GM18907 (cell line): ENCODE results near the gene OSBPL9.
"Not testable (repeated sequence)": the region's sequence is repeated elsewhere in the genome, so short reads cannot be mapped to it uniquely, and the experiment has no call there.

ENCODE experiments used
- ATAC-seq: cut with Tn5 transposase; IDR thresholded peaks from one replicate; pipeline ENCODE4 v1.9.1; 2021; ENCODE audit warnings: mild to moderate bottlenecking, moderate library complexity; ENCODE audit not compliant: unreplicated experiment

OSBPL9 gene

DNA sequence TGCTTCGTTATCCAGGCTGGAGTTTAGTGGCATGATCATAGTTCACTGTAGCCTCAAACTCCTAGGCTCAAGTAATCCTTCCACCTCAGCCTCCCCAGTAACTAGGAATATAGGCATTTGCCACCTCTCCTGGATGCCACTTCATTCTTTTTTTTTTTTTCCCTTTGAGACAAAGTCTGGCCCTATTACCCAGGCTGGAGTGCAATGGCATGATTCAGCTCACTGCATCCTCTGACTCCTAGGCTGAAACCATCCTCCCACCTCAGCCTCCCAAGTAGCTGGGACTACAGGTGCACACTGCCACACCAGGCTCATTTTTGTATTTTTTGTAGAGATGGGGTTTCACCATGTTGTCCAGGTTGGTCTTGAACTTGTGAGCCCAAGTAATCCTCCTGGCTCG is 19.3 kb downstream of the OSBPL9 start:
- no peak for ATAC-seq

DNA sequence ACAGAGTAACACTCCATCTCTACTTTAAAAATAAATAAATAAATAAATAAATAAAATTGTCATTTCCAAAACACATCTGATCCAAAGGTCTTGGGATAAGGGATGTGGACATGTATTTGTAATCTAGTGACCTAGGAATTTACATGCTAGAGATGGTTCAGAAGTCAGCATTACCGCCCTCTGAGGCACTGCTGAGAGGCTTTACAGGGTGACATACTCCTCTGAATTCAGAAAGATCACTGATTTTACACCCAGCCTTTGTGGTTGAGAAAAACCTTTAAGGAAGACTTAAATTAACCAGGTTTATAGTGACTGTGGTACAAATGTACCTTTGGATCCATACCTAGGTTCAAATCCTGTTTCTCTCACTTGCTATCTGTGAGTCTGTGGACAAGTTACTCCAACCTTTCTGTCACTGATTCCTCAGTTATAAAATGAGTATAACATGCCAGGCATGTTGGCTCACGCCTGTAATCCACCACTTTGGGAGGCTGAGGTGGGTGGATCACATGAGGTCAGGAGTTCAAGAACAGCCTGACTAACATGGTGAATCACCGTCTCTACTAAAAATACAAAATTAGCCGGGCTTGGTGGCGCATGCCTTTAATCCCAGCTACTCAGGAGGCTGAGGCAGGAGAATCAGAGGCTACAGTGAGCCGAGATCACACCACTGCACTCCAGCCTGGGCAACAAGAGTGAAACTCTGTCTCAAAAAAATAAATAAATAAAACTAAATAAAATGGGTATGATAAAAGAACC is 20.1 kb downstream of the OSBPL9 start:
- no peak for ATAC-seq

DNA sequence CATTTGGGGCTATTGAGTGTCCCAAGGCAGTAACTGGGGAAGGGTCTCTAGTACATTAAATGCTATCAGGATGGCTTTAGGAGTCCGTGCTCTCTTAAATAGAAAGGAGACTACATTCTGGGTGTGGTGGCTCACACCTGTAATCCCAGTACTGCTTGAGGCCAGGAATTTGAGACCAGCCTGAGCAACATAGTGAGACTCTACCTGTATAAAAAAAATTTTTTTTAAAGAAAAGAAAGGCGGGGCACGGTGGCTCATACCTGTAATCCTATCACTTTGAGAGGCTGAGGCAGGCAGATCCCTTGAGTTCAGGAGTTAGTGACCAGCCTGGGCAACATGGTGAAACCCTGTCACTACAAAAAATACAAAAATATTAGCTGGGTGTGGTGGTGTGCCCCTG is 21.5 kb downstream of the OSBPL9 start:
- ATAC-seq, result no peak

DNA sequence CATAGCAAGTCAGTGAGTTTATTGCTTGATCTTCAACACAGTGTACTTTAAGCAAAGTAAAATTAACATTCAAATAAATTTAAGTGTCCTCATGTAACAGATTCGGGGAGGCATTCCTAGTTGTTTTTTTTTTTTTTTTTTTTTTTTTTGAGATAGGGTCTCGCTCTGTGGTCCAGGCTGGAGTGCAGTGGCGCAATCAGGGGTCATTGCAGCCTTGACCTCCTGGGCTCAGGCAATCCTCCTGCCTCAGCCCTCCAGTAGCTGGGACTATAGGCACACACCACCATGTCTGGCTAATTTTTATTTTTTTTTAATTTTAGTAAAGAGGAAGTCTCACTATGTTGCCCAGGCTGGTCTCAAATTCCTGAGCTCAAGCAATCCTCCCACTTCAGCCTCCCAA is 22.8 kb downstream of the OSBPL9 start:
- ATAC-seq, result no peak

DNA sequence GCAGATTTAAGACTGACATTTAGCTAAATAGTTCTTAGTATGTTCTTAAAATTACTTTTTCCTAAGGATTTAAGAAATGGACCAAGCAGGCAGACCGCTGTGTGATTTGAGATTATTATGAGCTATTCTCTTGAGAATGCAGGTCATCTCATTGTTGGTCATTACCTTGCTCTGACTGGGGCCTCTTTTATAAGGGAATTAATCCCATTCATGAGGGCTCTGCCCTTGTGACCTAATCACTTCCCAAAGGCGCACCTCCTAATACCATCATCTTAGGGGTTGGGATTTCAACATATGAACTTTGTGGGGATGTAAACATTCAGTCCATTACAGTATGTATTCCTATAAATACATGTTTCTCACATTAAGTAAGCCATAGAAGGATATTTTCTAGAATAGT is 24.2 kb downstream of the OSBPL9 start:
- ATAC-seq, result no peak

DNA sequence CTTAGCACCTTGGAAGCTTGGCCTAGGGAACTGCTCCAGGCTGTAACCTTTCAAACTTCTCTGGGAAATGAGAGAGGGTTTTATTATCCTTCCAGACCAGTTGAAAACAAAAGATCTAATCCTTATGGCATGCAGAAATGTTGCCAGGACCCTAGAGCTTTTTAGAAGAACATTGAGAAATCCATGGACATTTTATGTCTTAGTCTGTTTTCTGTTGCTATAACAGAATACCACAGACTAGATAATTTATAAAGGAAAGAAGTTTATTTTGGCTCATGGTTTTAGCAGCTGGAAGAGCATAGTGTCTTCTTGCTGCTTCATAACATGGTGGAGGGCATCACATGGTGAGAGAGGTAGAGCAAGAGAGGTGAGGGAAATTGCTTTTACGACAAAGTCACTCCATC is 25.8 kb downstream of the OSBPL9 start:
- ATAC-seq, result no peak

DNA sequence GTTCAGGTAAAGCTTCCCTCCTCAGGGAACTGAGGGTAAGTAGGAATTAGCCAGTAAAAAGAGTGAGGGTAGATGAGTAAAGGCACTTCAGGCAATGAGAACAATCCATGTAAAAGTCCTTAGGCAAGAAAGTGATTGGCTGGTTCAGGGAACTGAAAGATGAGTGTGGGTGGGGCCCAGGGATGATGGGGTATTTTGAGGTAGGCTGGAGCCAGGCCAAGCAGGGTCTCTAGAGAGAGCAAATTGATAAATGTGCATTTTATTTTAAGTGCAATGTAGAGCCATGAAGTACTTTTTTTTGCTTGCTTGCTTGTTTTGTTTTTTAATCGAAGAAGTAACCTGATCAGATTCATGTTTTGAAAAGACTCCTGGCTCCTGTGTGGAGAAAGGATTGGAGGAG is 26.5 kb downstream of the OSBPL9 start:
- no peak for ATAC-seq

DNA sequence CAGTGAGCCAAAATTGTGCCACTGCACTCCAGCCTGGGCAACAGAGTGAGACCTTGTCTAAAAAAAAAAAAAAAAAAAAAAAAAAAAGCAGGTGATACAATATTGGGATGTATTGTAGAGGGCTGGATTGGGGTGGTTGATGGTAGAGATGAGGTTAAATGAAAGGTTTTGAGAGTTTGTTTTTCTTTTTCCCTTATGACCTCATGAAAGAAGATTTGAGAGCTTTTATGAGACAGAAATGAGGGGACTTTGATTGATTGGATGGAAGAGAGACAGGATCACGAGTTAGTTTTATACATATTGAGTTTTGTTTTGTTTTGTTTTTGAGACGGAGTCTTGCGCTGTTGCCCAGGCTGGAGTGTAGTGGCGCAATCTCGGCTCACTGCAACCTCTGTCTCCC is 27.1 kb downstream of the OSBPL9 start:
- ATAC-seq, result no peak

DNA sequence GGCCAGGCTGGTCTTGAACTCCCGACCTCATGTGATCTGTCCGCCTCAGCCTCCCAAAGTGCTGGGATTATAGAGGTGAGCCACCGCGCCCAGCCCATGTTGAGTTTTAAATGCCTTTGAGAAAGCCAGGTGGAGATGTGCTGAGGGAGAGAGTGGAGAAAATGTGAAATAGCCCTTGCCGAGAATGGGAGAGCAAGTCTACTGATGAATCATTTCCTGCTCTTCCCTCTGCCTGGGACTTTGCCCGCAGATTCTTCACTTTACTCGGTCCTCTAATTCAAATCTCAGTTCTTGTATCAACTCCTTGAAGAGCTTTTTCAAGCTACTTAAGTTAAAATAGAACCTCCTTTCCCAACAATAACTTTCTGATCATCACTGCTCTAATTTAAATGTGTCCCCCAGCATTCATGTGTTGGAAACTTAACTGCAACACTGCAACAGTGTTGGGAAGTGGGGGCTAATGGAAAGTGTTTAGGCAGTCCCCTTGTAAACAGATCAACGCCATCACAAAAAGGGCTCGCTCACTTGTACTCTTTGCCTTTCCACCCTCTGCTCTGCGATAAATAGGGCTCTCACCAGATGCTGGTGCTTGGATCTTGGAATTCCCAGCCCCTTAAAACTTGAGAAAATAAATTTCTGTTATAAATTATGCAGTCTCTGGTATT is 27.8 kb downstream of the OSBPL9 start:
- ATAC-seq, result no peak

DNA sequence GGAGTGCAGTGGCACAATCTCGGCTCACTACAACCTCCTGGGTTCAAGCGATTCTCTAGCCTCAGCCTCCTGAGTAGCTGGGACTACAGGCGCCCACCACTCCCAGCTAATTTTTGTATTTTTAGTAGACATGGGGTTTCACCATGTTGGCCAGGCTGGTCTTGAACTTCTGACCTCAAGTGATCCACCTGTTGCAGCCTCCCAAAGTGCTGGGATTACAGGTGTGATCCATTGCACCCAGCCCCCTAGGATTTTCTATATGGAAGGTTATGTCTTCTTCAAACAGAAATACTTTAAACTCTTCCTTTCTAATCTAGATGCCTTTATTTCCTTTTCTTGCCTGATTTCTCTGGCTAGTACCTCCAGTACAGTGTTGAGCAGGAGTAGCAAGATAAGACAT is 29.7 kb downstream of the OSBPL9 start:
- ATAC-seq, result not testable (repeated sequence)

DNA sequence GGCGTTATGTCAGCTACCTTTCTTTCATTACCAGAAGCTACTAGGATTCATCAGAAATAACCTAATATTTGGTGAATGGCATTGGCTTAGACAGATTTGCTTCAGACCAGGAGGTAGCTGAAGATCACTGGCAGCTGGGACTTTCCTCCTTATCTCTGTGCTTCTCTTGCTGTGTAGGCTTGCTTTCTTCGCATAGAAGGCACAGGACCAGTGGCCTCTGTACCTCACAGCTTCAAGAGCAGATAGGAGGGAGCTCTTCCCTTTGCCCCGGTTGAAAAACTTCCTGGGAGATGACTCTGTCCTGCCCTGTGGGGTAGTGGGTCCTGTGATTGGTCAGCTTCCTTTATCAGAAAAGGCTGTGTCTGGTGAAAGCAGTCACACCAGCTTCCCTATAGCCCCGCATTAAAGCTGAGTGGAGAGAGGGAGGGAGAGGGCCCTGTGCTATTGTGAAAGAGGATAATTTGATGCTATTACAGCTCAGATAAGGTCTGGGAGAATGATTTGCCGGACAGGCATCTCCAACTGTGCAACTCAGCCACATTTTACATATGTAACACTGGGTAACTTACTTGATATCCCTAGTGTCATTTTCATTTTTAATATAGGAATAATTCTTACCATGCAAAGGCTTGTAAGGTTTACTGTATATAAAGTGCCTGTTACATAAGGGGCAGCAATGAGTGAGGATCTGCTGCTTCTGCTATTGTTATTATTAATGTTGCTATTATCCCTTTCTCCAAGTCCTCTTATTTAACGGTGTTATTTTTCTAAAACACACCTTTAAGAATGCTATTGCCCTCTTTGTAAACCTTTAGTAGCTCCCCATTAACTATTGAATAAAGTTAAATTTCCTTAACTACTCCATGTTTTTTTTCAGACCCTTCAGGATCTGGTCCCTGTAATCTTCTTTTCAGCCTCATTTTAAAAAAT is 31.6 kb downstream of the OSBPL9 start:
- no peak for ATAC-seq

DNA sequence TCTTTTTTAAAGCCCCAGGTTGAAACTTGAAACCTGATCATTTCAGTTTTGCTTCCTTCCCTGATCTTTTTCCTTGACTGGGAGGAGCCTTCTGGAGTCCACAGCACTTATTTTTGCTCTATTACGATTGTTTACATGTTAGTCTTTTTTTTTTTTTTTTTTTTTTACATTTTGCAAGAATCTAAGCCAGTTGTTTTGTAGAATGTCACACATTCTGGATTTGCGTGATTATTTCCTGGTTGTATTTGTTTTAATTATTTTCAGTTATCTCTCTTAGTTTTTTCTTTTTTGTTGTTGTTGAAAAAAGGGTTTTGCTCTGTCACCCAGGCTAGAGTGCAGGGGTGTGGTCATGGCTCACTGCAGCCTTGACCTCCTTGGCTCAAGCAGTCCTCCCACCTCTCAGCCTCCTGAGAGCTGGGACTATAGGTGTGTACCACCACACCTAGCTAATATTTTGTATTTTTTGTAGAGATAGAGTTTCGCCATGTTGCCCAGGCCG is 32.8 kb downstream of the OSBPL9 start:
- no peak for ATAC-seq

DNA sequence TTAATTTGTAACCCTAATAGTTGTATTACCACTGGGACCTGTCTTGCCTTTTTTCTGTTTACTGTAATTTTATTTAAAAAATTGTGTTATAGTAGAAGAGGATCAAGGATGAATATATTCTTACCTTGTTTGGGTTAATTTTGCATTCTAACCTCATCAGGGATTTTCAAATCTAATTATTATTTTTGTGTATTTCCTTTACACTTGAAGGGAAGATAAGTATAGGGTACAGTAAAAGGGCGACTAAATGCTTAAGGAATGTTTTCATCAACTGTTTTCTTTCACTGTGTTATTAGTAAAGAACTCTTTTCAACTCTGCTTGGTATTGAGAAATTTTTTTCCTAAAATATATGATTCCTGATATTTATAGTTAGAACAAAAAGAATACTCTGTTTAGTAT is 33.3 kb downstream of the OSBPL9 start:
- no peak for ATAC-seq

DNA sequence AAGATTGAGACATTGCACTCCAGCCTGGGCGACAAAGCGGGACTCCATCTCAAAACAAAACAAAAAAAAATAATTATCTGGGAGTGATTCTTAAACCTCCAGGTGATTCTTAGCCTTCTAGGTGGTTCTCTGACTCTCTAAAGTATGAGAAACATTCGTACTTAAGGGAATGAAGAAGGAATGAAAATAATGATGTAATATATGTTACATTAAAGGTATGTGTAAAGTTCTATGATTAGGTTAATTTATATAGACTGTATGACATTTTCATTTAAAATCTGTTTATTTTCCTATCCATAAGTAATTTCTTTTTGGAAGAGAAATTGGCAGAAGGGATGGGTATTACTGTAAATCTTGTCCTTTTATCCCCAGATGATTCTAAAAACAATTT is 34.7 kb downstream of the OSBPL9 start:
- ATAC-seq, result no peak

DNA sequence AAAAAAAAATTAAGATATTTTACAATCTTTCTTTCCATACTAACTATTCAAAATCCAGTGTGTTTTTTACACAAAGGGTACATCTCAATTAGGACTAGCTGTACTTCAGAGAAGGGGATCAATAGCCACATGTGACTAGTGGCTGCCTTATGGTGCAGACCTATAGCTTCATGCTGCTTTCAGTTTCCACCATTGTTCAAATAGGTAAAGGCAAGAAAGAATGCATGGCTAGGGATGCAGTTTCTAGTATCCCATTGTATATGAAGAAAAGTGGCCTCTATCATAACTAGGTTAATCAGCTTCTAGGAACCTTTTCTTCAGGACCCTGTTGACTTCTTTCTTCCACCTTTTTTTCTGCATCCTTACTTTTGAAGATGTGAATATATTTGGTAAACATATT is 35.7 kb downstream of the OSBPL9 start:
- no peak for ATAC-seq

DNA sequence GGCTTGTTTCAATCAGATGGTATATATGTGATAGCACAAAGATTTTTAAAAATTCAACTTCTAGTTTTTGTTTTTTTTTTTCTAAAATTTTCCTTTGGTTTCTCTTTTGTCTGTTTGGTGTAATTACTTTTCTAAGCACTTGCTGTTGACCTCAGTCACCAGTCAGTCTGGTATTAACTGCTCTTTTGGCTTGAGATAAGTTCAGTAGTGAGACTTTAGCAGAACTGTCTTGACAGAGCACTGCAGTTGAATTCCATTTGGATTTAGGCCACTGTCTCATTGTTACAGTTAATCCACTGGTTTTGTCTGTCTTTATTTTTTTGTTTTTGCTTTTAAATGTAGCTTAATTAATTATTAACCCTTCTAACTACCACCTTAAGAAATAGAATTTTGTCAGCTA is 36.2 kb downstream of the OSBPL9 start:
- no peak for ATAC-seq

DNA sequence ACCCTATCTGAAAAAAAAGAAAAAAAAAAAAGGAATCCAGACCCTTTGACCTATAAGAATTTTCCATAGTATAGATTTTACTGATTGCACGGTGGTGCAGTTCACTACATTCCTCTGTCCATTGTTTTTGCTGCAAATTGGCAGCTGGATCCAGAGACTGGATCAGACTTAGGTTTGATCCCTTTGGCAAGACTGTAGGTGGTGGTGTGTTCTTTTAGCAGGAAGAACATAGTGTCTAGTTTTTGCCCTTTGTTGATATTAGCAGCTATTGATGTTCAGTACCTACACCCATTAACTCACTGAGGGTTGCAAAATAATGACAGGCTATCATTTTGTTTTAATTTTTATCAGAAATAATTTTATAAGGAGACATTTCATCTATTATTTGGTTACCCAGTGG is 37.1 kb downstream of the OSBPL9 start:
- no peak for ATAC-seq

DNA sequence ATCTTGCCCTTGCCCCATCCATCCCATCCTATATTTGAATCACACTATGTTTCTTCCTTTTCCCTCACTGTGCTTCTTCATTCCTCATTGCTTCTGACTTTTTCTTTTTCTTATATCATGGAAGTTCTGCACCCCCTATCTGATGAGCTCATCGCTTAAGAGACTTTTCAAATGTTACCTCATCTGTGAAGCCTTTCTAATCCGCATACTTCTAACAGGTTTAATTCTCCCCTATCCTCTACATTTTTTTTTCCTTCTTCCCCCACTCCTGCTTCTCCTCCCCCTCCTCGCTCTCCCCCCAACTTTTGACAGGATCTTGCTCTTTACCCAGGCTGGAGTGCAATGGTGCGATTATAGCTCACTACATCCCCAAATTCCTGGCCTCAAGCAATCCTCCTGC is 39.5 kb downstream of the OSBPL9 start:
- no peak for ATAC-seq

DNA sequence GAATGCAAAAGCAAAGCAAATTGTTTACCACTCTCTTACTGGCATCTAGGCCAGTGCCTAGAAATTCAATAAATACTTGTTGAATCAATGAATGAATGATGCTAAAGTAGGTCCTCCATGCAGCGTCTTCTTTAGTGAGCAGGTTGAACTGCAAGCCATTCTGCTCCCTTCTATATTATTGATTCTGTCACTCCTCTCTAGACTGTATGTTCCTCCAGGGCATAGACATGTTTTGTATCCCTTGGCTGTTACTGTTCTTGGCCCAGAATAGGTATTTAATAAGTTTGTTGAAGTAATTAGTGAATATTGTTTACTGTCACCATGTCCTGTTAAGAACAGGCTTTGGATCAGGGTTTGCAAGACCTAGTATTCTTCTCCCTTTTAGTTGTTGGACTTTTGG is 43.7 kb downstream of the OSBPL9 start:
- no peak for ATAC-seq

DNA sequence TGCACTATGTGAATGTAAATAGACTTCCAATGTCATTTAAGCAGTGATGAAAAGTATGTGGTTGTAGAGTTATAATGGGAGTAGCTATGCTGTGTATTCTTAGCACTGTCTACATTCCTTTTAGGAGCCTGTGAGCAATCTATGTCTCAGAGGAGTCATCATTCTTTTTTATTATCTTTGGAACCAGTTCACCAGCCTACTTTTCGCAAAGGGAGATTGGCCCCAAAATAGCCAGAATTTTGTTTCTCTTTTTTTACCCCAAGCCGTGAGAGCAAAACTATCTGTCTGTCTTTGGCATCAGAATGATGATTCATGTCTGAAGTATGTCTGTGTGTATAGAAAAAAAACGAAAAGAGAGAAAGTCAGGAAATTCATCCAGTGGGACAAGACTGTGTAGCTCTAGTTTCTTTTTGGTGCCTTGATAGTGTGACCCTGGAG is 44.2 kb downstream of the OSBPL9 start:
- ATAC-seq, result no peak

DNA sequence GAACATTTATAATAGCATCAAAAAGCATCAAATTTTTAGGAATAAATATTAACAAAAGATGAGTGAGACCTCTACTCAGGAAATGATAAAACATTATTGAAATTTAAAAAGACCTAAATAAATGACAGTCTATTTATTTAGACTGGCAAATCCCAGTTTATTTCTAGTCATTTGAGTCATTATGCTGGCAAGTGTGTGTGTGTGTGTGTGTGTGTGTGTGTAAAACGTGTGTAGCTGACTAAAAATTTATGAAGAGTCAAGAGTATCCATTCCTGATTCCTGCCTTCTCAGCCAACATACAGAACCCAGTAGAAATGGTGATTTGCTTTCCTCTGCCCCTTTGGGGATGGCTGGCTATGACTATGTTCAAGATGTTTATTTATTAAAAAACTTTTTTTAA is 46.2 kb downstream of the OSBPL9 start:
- ATAC-seq, result no peak
